Measurements from ENCODE around the gene KLK2.

Gene KLK2

GRCh38 chr19:50851620-50852019 is 21.6 kb upstream of the KLK2 start:
- DNase-seq: no peak

DNA sequence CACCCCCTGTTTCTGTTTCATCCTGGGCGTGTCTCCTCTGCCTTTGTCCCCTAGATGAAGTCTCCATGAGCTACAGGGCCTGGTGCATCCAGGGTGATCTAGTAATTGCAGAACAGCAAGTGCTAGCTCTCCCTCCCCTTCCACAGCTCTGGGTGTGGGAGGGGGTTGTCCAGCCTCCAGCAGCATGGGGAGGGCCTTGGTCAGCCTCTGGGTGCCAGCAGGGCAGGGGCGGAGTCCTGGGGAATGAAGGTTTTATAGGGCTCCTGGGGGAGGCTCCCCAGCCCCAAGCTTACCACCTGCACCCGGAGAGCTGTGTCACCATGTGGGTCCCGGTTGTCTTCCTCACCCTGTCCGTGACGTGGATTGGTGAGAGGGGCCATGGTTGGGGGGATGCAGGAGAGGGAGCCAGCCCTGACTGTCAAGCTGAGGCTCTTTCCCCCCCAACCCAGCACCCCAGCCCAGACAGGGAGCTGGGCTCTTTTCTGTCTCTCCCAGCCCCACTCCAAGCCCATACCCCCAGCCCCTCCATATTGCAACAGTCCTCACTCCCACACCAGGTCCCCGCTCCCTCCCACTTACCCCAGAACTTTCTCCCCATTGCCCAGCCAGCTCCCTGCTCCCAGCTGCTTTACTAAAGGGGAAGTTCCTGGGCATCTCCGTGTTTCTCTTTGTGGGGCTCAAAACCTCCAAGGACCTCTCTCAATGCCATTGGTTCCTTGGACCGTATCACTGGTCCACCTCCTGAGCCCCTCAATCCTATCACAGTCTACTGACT is 18.4 kb upstream of the KLK2 start, which contains the start of gene KLK3:
KLK3 (plus strand) TSS at position 280 of the 775 bp plus-strand sequence; CDS start at position 321, 41 bp downstream.
- no peak for DNase-seq

DNA sequence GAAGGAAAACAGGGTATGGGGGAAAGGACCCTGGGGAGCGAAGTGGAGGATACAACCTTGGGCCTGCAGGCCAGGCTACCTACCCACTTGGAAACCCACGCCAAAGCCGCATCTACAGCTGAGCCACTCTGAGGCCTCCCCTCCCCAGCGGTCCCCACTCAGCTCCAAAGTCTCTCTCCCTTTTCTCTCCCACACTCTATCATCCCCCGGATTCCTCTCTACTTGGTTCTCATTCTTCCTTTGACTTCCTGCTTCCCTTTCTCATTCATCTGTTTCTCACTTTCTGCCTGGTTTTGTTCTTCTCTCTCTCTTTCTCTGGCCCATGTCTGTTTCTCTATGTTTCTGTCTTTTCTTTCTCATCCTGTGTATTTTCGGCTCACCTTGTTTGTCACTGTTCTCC is 15.9 kb upstream of the KLK2 start:
- DNase-seq: no peak

DNA sequence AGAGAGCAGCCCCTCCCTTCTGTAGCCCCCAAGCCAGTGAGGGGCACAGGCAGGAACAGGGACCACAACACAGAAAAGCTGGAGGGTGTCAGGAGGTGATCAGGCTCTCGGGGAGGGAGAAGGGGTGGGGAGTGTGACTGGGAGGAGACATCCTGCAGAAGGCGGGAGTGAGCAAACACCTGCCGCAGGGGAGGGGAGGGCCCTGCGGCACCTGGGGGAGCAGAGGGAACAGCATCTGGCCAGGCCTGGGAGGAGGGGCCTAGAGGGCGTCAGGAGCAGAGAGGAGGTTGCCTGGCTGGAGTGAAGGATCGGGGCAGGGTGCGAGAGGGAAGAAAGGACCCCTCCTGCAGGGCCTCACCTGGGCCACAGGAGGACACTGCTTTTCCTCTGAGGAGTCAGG is 14.4 kb upstream of the KLK2 start:
- no peak for DNase-seq

GRCh38 chr19:50859849-50860248 is 13.4 kb upstream of the KLK2 start:
- no peak for DNase-seq

- DNase-seq: no peak
These were observed 12.2 kb upstream of the KLK2 start for GRCh38 chr19:50861010-50861409.

GRCh38 chr19:50861496-50862286 is 11.5 kb upstream of the KLK2 start:
- no peak for DNase-seq

DNA sequence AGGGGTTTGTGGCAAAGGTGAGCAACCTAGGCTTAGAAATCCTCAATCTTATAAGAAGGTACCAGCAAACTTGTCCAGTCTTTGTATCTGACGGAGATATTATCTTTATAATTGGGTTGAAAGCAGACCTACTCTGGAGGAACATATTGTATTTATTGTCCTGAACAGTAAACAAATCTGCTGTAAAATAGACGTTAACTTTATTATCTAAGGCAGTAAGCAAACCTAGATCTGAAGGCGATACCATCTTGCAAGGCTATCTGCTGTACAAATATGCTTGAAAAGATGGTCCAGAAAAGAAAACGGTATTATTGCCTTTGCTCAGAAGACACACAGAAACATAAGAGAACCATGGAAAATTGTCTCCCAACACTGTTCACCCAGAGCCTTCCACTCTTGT is 3.8 kb upstream of the KLK2 start:
- DNase-seq: no peak

DNA sequence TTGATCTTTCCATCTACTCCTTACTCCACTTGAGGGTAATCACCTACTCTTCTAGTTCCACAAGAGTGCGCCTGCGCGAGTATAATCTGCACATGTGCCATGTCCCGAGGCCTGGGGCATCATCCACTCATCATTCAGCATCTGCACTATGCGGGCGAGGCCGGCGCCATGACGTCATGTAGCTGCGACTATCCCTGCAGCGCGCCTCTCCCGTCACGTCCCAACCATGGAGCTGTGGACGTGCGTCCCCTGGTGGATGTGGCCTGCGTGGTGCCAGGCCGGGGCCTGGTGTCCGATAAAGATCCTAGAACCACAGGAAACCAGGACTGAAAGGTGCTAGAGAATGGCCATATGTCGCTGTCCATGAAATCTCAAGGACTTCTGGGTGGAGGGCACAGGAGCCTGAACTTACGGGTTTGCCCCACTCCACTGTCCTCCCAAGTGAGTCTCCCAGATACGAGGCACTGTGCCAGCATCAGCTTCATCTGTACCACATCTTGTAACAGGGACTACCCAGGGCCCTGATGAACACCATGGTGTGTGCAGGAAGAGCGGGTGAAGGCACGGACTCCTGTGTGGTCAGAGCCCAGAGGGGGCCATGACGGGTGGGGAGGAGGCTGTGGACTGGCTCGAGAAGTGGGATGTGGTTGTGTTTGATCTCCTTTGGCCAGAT is 2.7 kb upstream of the KLK2 start:
- no peak for DNase-seq

GRCh38 chr19:50874211-50874610 is 972 bp downstream of the KLK2 start:
- no peak for DNase-seq

DNA sequence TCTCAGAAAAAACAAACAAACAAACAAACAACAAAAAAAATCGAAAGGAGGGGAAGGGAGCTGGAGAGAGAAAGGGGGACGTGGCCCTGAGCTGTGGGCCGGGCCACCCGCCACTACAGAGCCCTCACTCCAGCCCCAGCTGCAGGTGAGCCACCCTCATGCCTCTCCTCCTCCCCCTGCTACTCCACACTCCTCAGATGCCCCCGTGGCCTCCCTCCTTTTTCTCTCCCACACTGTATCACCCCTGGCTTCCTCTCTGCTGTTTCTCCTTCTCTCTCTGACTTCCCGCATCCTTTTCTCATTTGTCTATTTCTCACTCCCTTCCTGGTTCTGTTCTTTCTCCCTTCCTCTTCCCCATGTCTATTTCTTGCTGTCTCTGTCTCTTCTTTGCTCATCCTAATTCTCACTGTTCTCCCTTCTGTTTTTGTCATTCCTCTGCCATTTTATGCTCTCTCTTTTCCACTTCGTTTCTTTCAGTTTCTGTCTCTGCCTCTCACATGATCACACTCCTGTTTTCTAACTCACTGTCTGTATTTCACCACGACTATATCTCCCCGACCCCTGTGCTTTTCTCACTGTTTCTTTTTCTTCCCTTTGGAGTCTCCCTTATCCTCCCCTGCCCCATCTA is 2.7 kb downstream of the KLK2 start:
- DNase-seq: no peak

GRCh38 chr19:50876456-50876855 is 3.2 kb downstream of the KLK2 start:
- peak in 1 of 2 experiments; percentile 1 for DNase-seq

GRCh38 chr19:50877338-50877737 is 4.1 kb downstream of the KLK2 start:
- no peak for DNase-seq

GRCh38 chr19:50878851-50879250 is 5.6 kb downstream of the KLK2 start:
- DNase-seq: no peak

DNA sequence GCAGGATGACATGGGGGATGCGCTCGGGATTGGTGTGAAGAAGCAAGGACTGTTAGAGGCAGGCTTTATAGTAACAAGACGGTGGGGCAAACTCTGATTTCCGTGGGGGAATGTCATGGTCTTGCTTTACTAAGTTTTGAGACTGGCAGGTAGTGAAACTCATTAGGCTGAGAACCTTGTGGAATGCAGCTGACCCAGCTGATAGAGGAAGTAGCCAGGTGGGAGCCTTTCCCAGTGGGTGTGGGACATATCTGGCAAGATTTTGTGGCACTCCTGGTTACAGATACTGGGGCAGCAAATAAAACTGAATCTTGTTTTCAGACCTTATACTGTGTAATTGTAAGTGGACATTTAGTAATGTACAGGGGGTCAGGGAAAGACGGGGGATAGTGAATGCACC is 7.0 kb downstream of the KLK2 start:
- no peak for DNase-seq

- no peak for DNase-seq
These were observed 8.9 kb downstream of the KLK2 start for GRCh38 chr19:50882188-50882587.

DNA sequence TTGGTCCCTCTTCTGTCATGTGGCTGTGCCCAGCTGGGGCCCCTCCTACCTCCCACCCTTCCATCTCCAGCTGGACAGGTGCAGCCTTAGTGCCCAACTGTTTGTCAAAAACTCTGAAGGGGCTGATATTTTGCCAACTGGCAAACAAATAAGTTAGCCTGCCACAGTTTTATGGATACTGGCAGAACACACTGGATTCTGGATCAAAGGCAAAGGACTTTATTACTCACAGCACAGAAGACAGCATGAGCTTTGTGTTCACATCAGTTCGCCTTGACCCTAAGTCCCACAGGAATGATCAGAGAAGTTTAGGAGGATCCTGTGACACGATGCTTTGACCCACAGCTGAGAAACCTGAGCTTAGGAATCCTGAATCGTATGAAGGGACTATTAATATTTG is 16.4 kb downstream of the KLK2 start:
- DNase-seq: no peak

DNA sequence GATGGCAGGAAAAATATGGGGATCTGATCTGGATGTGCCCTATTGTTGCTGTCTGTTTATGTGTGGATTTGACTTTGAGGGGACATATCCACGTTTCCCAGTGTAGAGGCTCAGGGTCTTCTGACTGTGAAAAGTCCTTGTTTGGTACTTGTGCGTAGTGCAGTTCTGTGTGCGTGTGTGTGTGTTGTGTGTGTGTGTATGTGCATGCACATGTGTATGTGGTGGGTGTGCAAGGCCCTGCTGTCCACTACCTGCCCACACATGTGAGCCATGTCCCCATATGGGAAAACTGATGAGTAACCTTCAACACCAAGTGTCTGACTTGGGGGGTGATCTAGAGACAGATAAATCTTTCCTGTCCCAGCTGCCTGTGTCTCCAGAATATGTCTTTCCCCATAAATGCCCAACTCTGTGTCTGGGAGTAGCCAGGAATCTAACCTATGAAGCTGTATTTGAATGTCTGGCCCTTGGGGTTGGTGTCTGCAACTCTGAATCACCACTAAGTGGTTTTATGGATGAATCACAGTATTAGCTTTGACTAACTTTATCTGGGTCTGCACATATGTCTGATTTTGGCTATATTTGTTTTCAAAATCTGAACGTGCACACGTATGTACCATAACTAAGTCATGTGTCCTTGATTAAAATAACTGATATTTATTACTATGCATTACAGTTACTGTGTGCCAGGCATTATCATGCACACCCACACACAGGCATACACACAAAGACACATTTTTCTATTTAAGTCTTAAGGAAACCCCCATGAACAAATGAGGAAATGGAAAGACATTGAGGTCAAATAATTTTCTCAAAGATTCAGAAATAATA is 17.4 kb downstream of the KLK2 start:
- DNase-seq: no peak

DNA sequence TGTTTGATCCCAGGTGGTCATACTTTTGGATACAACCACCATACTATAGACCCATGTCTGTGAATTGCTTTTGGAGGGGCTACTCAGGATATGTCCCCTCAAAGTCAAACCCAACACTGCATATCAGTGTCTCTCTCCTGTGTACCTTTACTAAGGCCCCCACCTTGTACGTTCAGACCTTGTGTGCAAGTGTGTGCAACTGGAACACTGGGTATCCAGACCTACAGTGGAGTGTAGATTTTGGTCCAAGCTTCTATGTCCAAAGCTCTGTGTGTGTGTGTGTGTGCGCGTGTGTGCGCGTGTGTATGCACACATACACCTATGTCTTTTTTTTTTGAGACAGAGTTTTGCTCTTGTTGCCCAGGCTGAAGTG is 18.0 kb downstream of the KLK2 start:
- DNase-seq: no peak

GRCh38 chr19:50893047-50893736 is 20.0 kb downstream of the KLK2 start:
- DNase-seq: no peak

- no peak for DNase-seq
These were observed 21.5 kb downstream of the KLK2 start for GRCh38 chr19:50894478-50895356.

All from NCI-H524 (cell line).